HEK293 (cell line): ENCODE measurements around the gene DIDO1.

Experiments
- BCL6B ChIP-seq: fragments of 450-650 bp; formaldehyde crosslinking; IDR thresholded peaks from 2 replicates; pipeline ENCODE4 v1.5.1; 2017; ENCODE audit warnings: missing biosample characterization, missing genetic modification characterization
- WT1 ChIP-seq: fragments of 450-650 bp; formaldehyde crosslinking; IDR thresholded peaks from 2 replicates; pipeline ENCODE4 v1.5.1; 2016; ENCODE audit warnings: missing biosample characterization, missing genetic modification characterization
- ZBTB17 ChIP-seq: fragments of 450-650 bp; formaldehyde crosslinking; IDR thresholded peaks from 2 replicates; pipeline ENCODE4 v1.5.1; 2016; ENCODE audit warnings: missing biosample characterization, missing genetic modification characterization
- ZFHX2 ChIP-seq: fragments of 450-650 bp; formaldehyde crosslinking; conservative IDR thresholded peaks from 2 replicates; pipeline ENCODE4 v1.5.1; 2016; ENCODE audit warnings: missing biosample characterization, missing genetic modification characterization
- ZFP41 ChIP-seq: fragments of 450-650 bp; formaldehyde crosslinking; IDR thresholded peaks from 2 replicates; pipeline ENCODE4 v1.5.1; 2016; ENCODE audit warnings: missing biosample characterization, missing genetic modification characterization, borderline replicate concordance
- ZNF133 ChIP-seq: fragments of 450-650 bp; formaldehyde crosslinking; IDR thresholded peaks from 2 replicates; pipeline ENCODE4 v1.5.1; 2016; ENCODE audit warnings: missing biosample characterization, missing genetic modification characterization
- ZNF138 ChIP-seq: fragments of 450-650 bp; formaldehyde crosslinking; IDR thresholded peaks from 2 replicates; pipeline ENCODE4 v1.5.1; 2016; ENCODE audit warnings: missing biosample characterization, missing genetic modification characterization, borderline replicate concordance
- ZNF2 ChIP-seq: fragments of 450-650 bp; formaldehyde crosslinking; IDR thresholded peaks from 2 replicates; pipeline ENCODE4 v1.5.1; 2016; ENCODE audit warnings: missing biosample characterization, missing genetic modification characterization
- ZNF223 ChIP-seq: fragments of 450-650 bp; formaldehyde crosslinking; IDR thresholded peaks from 2 replicates; pipeline ENCODE4 v1.5.1; 2016; ENCODE audit warnings: missing biosample characterization, missing genetic modification characterization
- ZNF324 ChIP-seq: fragments of 450-650 bp; formaldehyde crosslinking; IDR thresholded peaks from 2 replicates; pipeline ENCODE4 v1.5.1; 2016; ENCODE audit warnings: missing biosample characterization, missing genetic modification characterization
- ZNF354C ChIP-seq: fragments of 450-650 bp; formaldehyde crosslinking; IDR thresholded peaks from 2 replicates; pipeline ENCODE4 v1.5.1; 2016; ENCODE audit warnings: missing biosample characterization, missing genetic modification characterization, low read depth, borderline replicate concordance
- ZNF398 ChIP-seq: fragments of 450-650 bp; formaldehyde crosslinking; IDR thresholded peaks from 2 replicates; pipeline ENCODE4 v1.5.1; 2017; ENCODE audit warnings: missing biosample characterization, missing genetic modification characterization
- ZNF404 ChIP-seq: fragments of 450-650 bp; formaldehyde crosslinking; IDR thresholded peaks from 2 replicates; pipeline ENCODE4 v1.5.1; 2017; ENCODE audit warnings: missing biosample characterization, missing genetic modification characterization
- ZNF518A ChIP-seq: fragments of 450-650 bp; formaldehyde crosslinking; conservative IDR thresholded peaks from 2 replicates; pipeline ENCODE4 v1.5.1; 2016; ENCODE audit warnings: low read depth, missing biosample characterization, missing genetic modification characterization
- ZNF629 ChIP-seq: fragments of 450-650 bp; formaldehyde crosslinking; IDR thresholded peaks from 2 replicates; pipeline ENCODE4 v1.5.1; 2017; ENCODE audit warnings: missing biosample characterization, missing genetic modification characterization
- ZSCAN23 ChIP-seq: fragments of 450-650 bp; formaldehyde crosslinking; IDR thresholded peaks from 2 replicates; pipeline ENCODE4 v1.5.1; 2016; ENCODE audit warnings: missing biosample characterization, missing genetic modification characterization
- TF ChIP-seq, protein P1 (sequence below): IDR thresholded peaks from 2 replicates; pipeline ENCODE4 v1.6.1; 2011; ENCODE audit warnings: mild to moderate bottlenecking, low read depth, low read length, borderline replicate concordance
- TF ChIP-seq, protein P2 (sequence below): fragments of 450-650 bp; formaldehyde crosslinking; IDR thresholded peaks from 2 replicates; pipeline ENCODE4 v1.5.1; 2016; ENCODE audit warnings: missing biosample characterization, missing genetic modification characterization

Gene DIDO1

DNA sequence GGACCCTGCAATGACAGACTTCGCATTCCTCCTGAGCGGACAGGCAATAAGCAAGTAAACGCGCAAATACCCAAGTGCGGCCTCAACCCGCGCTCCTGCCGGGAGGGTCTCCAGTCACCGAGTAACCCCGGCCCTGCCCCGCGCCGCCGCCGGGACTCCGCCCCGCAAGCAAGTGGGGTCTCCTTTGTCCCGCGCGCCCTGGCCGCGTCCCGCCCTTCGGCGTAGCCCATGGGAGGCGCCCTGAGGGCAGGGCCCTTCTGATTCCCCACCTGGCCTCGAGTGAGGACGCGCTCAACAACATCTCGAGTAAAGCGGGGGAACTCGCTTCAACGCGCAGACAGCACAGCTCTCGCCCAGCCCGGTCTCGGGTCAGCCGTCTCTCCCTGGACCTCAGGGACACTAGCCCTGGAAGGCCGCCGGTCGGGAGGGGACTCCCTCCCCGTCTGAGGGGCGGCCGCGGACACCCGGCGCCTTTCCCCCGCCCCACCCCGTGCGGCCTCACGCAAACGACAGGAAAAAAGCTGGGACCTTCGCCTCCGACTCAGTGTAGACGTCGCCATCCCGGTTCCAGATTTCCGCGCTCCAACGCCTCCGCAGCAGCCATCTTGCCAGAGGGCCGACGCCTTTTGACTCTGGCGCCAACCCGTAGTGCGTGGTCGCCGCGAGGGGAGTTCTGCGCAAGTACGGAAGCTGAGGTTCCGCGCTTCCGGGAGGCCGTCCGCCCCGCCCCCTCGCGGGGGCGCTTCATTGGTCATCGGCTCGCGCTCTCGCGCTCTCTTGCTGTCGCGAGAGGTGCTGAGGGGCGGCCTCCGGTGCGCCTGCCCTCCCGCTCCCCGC lies 11.2 kb upstream of the DIDO1 start (continued):
- TF ChIP-seq, protein P1, sequence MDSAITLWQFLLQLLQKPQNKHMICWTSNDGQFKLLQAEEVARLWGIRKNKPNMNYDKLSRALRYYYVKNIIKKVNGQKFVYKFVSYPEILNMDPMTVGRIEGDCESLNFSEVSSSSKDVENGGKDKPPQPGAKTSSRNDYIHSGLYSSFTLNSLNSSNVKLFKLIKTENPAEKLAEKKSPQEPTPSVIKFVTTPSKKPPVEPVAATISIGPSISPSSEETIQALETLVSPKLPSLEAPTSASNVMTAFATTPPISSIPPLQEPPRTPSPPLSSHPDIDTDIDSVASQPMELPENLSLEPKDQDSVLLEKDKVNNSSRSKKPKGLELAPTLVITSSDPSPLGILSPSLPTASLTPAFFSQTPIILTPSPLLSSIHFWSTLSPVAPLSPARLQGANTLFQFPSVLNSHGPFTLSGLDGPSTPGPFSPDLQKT = no peak
- peak; percentile 67; the same call in 1 of the 2 replicates for TF ChIP-seq ZNF324 (tag by site-specific recombination)
- TF ChIP-seq WT1 = peak; percentile 50
- no peak for TF ChIP-seq ZNF133 (tag by site-specific recombination)
- no peak for TF ChIP-seq ZFP41 (tag by site-specific recombination)
- peak; percentile 51; the same call in 1 of the 2 replicates for TF ChIP-seq ZSCAN23
- peak; percentile 53 for TF ChIP-seq ZBTB17 (tag by site-specific recombination)
- TF ChIP-seq ZNF629 = peak; percentile 71
- TF ChIP-seq, protein P2, sequence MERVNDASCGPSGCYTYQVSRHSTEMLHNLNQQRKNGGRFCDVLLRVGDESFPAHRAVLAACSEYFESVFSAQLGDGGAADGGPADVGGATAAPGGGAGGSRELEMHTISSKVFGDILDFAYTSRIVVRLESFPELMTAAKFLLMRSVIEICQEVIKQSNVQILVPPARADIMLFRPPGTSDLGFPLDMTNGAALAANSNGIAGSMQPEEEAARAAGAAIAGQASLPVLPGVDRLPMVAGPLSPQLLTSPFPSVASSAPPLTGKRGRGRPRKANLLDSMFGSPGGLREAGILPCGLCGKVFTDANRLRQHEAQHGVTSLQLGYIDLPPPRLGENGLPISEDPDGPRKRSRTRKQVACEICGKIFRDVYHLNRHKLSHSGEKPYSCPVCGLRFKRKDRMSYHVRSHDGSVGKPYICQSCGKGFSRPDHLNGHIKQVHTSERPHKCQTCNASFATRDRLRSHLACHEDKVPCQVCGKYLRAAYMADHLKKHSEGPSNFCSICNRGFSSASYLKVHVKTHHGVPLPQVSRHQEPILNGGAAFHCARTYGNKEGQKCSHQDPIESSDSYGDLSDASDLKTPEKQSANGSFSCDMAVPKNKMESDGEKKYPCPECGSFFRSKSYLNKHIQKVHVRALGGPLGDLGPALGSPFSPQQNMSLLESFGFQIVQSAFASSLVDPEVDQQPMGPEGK (tag by site-specific recombination) = peak; percentile 38; the same call in 1 of the 2 replicates
- peak; percentile 78; the same call in 1 of the 2 replicates for TF ChIP-seq ZNF2 (tag by site-specific recombination)
- peak; percentile 42; the same call in 1 of the 2 replicates for TF ChIP-seq ZNF518A (tag by site-specific recombination)
- TF ChIP-seq BCL6B (tag by site-specific recombination) = no peak
- no peak for TF ChIP-seq ZNF398
- 0 out of 2 replicates have a peak, but pooled peaks have one; percentile 28 for TF ChIP-seq ZNF138 (tag by site-specific recombination)
- no peak for TF ChIP-seq ZNF223 (tag by site-specific recombination)
- no peak for TF ChIP-seq ZNF354C (tag by site-specific recombination)
- TF ChIP-seq ZFHX2 (tag by site-specific recombination) = peak; percentile 96
- TF ChIP-seq ZNF404 (tag by site-specific recombination) = no peak
